ENCODE measurements around the gene CRYBG1. TPM values are rescaled to one million over a fixed set of nuclear protein-coding genes. Genes with fewer than 3 reads are reported as not detected.

CRYBG1 gene
- total RNA-seq, 1 experiment from 2014 or later: 5.7 TPM

- no peak overlapping the region for H4K5ac ChIP-seq (ENCODE audit: insufficient read length, low read depth, low read length)
- no peak overlapping the region for H4K91ac ChIP-seq (ENCODE audit: insufficient read length, low read depth, low read length)
- WGBS (ENCODE audit: extremely low coverage, insufficient read length, low lambda C conversion rate): no CpG with 5 or more reads among the region's 1 CpG
- no peak overlapping the region for H2BK12ac ChIP-seq (ENCODE audit: insufficient read length, low read depth, low read length)
- no peak overlapping the region for H3K56ac ChIP-seq (ENCODE audit: insufficient read length, low read depth, low read length)
- no peak overlapping the region for H3K18ac ChIP-seq (ENCODE audit: insufficient read length, low read depth, low read length)
- Mint-ChIP-seq H3K4me3 (no peak overlapping the region), H3K27me3 (ENCODE audit: low read depth) (no peaks in the 10 kb centered on the region), H3K27ac (no peak overlapping the region), H3K9me3 (no peaks in the 10 kb centered on the region), H3K36me3 (ENCODE audit: insufficient read depth in 1 of 3, low read depth in 3 of 3) (no peaks in the 10 kb centered on the region), H3K4me1 (peaks cover 8 to 13% of the 10 kb centered on the region in 2 experiments)
- no peak overlapping the region for H4K8ac ChIP-seq (replicated peaks; ENCODE audit: insufficient read length, low read depth, low read length)
- H3K79me1 ChIP-seq (ENCODE audit: insufficient read depth, low read depth, low read length, poor library complexity, severe bottlenecking): no peaks in the 10 kb centered on the region
- TF ChIP-seq CTCF (conservative IDR thresholded peaks at IDR 0.05): no peak
- H3T11ph ChIP-seq (ENCODE audit: low read length): no peak overlapping the region
- no peak overlapping the region for H2BK15ac ChIP-seq (ENCODE audit: low read depth, low read length)
- no peak overlapping the region for H2BK120ac ChIP-seq (ENCODE audit: low read depth, low read length, poor library complexity, severe bottlenecking)
- no peaks in the 10 kb centered on the region for H3K4me1 ChIP-seq (ENCODE audit: insufficient read depth, low read length)
- no peak overlapping the region for H3K4me2 ChIP-seq (ENCODE audit: insufficient read depth, insufficient read length, low read length)
- H3K14ac ChIP-seq (ENCODE audit: insufficient read depth, low read length): no peak overlapping the region
- no peaks in the 10 kb centered on the region for H4K20me1 ChIP-seq (ENCODE audit: control insufficient read depth, insufficient read depth, insufficient read length)
- no peak for DNase-seq
- no peaks in the 10 kb centered on the region for H3K9me3 ChIP-seq (ENCODE audit: control insufficient read depth, low read depth, low read length)
- H2BK5ac ChIP-seq (ENCODE audit: insufficient read length, low read length): no peak overlapping the region
- H3K23ac ChIP-seq (ENCODE audit: insufficient read length, low read depth, low read length): no peak overlapping the region
- H3K23me2 ChIP-seq (ENCODE audit: insufficient read length, low read depth, low read length, poor library complexity, severe bottlenecking): no peaks in the 10 kb centered on the region
- H3K79me2 ChIP-seq (ENCODE audit: insufficient read depth, low read length): no peaks in the 10 kb centered on the region
- no peak overlapping the region for H3K27ac ChIP-seq (ENCODE audit: insufficient read length, low read depth, low read length)
- H2AFZ ChIP-seq (ENCODE audit: low read length): no peak overlapping the region
- H3K4ac ChIP-seq (ENCODE audit: low read depth, low read length): no peak overlapping the region
- no peaks in the 10 kb centered on the region for H3K27me3 ChIP-seq (ENCODE audit: insufficient read depth, low read length)
- no peak overlapping the region for H2BK20ac ChIP-seq (ENCODE audit: low read depth, low read length, poor library complexity, severe bottlenecking)
- no peak overlapping the region for H3K9ac ChIP-seq (ENCODE audit: extremely low read depth, insufficient read length, low read length)
- H2AK5ac ChIP-seq (ENCODE audit: insufficient read length, low read length): no peak overlapping the region
Measured at GRCh38 chr6:106536357-106536756, 175.8 kb downstream of the CRYBG1 start.
